Calu3 (cell line): ENCODE results near the gene HP1BP3. TPM values are rescaled to one million over a fixed set of nuclear protein-coding genes. Genes with fewer than 3 reads are reported as not detected.

Experiments
- BruUV-seq: library from RNA; stranded (reverse); fragments of 400-500 nt; replicated peaks from 2 replicates; lab custom pipeline; 2021; lab: Mats Ljungman, UMichigan
- CTCF ChIA-PET: fragments of 300-600 bp; sonication (Branson Sonifier 250); formaldehyde crosslinking; loops from one replicate; lab custom pipeline; 2022; ENCODE audit warnings: antibody characterized with exemption; lab: Charles Lee
- DNase-seq: peaks from one replicate; pipeline ENCODE4 v3.0.0; 2022
- H3K27ac Mint-ChIP-seq: one replicate; pipeline ENCODE4 v1.8.0; 2022; ENCODE audit warnings: mixed read lengths; ENCODE audit not compliant: unreplicated experiment
- H3K27me3 Mint-ChIP-seq: one replicate; pipeline ENCODE4 v1.8.0; 2022; ENCODE audit warnings: mixed read lengths; ENCODE audit not compliant: unreplicated experiment
- H3K36me3 Mint-ChIP-seq: one replicate; pipeline ENCODE4 v1.8.0; 2022; ENCODE audit warnings: mild to moderate bottlenecking, moderate library complexity, mixed read lengths; ENCODE audit not compliant: insufficient read depth, unreplicated experiment
- H3K4me1 Mint-ChIP-seq: one replicate; pipeline ENCODE4 v1.8.0; 2022; ENCODE audit warnings: mild to moderate bottlenecking, low read depth, mixed read lengths; ENCODE audit not compliant: unreplicated experiment
- H3K4me3 Mint-ChIP-seq: one replicate; pipeline ENCODE4 v1.8.0; 2022; ENCODE audit warnings: mild to moderate bottlenecking, low read depth, moderate library complexity, mixed read lengths; ENCODE audit not compliant: unreplicated experiment
- H3K9me3 Mint-ChIP-seq: one replicate; pipeline ENCODE4 v1.8.0; 2022; ENCODE audit warnings: low read depth, mixed read lengths; ENCODE audit not compliant: unreplicated experiment
- intact Hi-C: fragments of 100-400 bp; cut with micrococcal nuclease; formaldehyde crosslinking; loops from one replicate; pipeline ENCODE4 v1.10.0; 2022; ENCODE audit not compliant: unreplicated experiment
- total RNA-seq: library from RNA; stranded (reverse); gene quantifications from 2 replicates; pipeline ENCODE4 v1.2.3, GENCODE V29; 2022
- TF ChIP-seq, protein P1 (sequence below): fragments of 200-600 bp; IDR thresholded peaks from one replicate; pipeline ENCODE4 v1.8.0; 2022; ENCODE audit warnings: antibody characterized with exemption; ENCODE audit not compliant: unreplicated experiment

Gene HP1BP3
- total RNA-seq, 1 experiment from 2014 or later = 247 TPM

- no peaks in the 10 kb centered on the region for H3K4me1 Mint-ChIP-seq
- H3K9me3 Mint-ChIP-seq = no peaks in the 10 kb centered on the region
- CTCF ChIA-PET = no interaction called here
- intact Hi-C loops = no loop called here
- H3K36me3 Mint-ChIP-seq = no peaks in the 10 kb centered on the region
- H3K4me3 Mint-ChIP-seq = no peak overlapping the region
- no peaks in the 10 kb centered on the region for H3K27me3 Mint-ChIP-seq
- no peak for DNase-seq
- TF ChIP-seq, protein P1, sequence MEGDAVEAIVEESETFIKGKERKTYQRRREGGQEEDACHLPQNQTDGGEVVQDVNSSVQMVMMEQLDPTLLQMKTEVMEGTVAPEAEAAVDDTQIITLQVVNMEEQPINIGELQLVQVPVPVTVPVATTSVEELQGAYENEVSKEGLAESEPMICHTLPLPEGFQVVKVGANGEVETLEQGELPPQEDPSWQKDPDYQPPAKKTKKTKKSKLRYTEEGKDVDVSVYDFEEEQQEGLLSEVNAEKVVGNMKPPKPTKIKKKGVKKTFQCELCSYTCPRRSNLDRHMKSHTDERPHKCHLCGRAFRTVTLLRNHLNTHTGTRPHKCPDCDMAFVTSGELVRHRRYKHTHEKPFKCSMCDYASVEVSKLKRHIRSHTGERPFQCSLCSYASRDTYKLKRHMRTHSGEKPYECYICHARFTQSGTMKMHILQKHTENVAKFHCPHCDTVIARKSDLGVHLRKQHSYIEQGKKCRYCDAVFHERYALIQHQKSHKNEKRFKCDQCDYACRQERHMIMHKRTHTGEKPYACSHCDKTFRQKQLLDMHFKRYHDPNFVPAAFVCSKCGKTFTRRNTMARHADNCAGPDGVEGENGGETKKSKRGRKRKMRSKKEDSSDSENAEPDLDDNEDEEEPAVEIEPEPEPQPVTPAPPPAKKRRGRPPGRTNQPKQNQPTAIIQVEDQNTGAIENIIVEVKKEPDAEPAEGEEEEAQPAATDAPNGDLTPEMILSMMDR = no peak
- BruUV-seq = no TSS peak
- H3K27ac Mint-ChIP-seq = no peak overlapping the region
Observed at GRCh38 chr1:20821466-20821865, 34.4 kb upstream of the HP1BP3 start.

- TF ChIP-seq, protein P1 = no peak
- no peak overlapping the region for H3K27ac Mint-ChIP-seq
- no peaks in the 10 kb centered on the region for H3K4me1 Mint-ChIP-seq
- intact Hi-C loops = no loop called here
- DNase-seq = no peak
- CTCF ChIA-PET = no interaction called here
- BruUV-seq = no TSS peak
- no peaks in the 10 kb centered on the region for H3K9me3 Mint-ChIP-seq
- no peak overlapping the region for H3K4me3 Mint-ChIP-seq
- H3K36me3 Mint-ChIP-seq = no peaks in the 10 kb centered on the region
- H3K27me3 Mint-ChIP-seq = no peaks in the 10 kb centered on the region
Observed at GRCh38 chr1:20819818-20820217, 32.7 kb upstream of the HP1BP3 start.

DNA sequence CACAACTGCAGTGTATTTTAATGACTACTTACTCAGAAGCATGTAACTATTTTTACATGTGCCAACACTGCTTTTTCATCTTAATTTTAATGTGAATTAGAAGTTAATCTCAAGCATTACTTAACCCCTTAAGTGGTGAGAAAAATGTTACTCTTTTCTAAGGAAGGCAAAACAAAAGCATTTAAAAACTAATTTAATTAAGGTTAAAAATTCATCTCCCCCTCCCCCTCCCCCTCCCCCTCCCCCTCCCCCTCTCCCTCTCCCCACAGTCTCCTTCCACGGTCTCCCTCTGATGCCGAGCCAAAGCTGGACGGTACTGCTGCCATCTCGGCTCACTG, 27.4 kb upstream of the HP1BP3 start:
- Mint-ChIP-seq H3K27me3 (no peaks in the 10 kb centered on the region), H3K36me3 (no peaks in the 10 kb centered on the region), H3K9me3 (no peaks in the 10 kb centered on the region), H3K27ac (no peak overlapping the region), H3K4me3 (no peak overlapping the region), H3K4me1 (no peaks in the 10 kb centered on the region)
- intact Hi-C loops = no loop called here
- DNase-seq = no peak
- TF ChIP-seq, protein P1 = no peak
- BruUV-seq = no TSS peak
- CTCF ChIA-PET = no interaction called here

DNA sequence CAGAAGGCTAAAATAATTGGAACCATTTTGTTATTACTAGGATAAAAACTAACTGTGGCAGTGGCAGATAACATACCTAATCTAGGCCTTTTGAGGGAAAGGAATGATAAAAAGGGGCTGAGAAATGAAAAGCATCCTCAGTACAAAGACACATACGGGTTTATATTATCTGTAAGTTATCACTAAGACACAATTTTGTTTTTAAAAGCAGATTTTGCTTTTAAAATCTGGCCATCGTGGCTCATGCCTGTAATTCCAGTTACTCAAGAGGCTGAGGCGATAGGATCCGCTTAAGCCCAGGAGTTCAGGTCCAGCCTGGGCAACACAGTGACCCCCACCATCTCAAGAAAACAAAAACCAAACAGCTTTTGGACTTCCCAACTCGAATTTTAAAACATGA, 24.8 kb upstream of the HP1BP3 start:
- H3K4me1 Mint-ChIP-seq = no peaks in the 10 kb centered on the region
- no TSS peak for BruUV-seq
- no peak overlapping the region for H3K4me3 Mint-ChIP-seq
- CTCF ChIA-PET = no interaction called here
- intact Hi-C loops = no loop called here
- no peaks in the 10 kb centered on the region for H3K27me3 Mint-ChIP-seq
- TF ChIP-seq, protein P1 = no peak
- H3K9me3 Mint-ChIP-seq = no peaks in the 10 kb centered on the region
- H3K27ac Mint-ChIP-seq = no peak overlapping the region
- no peak for DNase-seq
- no peaks in the 10 kb centered on the region for H3K36me3 Mint-ChIP-seq
